ENCODE data around the gene PPP4R3A. TPM values are rescaled to one million over a fixed set of nuclear protein-coding genes. Genes with fewer than 3 reads are reported as not detected.

Gene PPP4R3A
- total and polyA plus RNA-seq, 10 of the 15 experiments (the other 5 are each of a cell fraction or from before 2014, with no cell fraction given): 19.4 to 97.8 (median 62.9) TPM

- Histone ChIP-seq H3K4me1 (ENCODE audit: control insufficient read depth, insufficient read depth, low read length) (no peaks in the 10 kb centered on the region), H4K20me1 (ENCODE audit: control insufficient read depth, insufficient read depth) (no peaks in the 10 kb centered on the region), H2AFZ (ENCODE audit: control insufficient read depth, low read depth, low read length) (no peak overlapping the region), H3K36me3 (ENCODE audit: control insufficient read depth in 2 of 2, insufficient read depth in 2 of 2, low read length in 1 of 2) (peaks cover 4 to 47% of the 10 kb centered on the region in 2 experiments), H3K9ac (ENCODE audit: control insufficient read depth, insufficient read depth, low read length) (no peak overlapping the region), H3K4me3 (no peak overlapping the region), H3K9me3 (replicated peaks; ENCODE audit: control insufficient read depth, insufficient read depth, low read length) (no peaks in the 10 kb centered on the region; the same call in 1 of the 3 replicates), H3K27me3 (replicated peaks in 1 of 2; ENCODE audit: control insufficient read depth in 2 of 2, insufficient read depth in 2 of 2, low read length in 1 of 2) (no peaks in the 10 kb centered on the region), H3K27ac (ENCODE audit: control insufficient read depth, insufficient read depth) (no peak overlapping the region), H3K4me2 (ENCODE audit: control insufficient read depth, insufficient read depth) (no peak overlapping the region), H3K79me2 (ENCODE audit: control insufficient read depth, insufficient read depth, low read length) (no peaks in the 10 kb centered on the region; the same call in none of the 2 replicates)
- intact Hi-C loops (cut with micrococcal nuclease; ENCODE audit: unreplicated experiment) (no loop called here), in situ Hi-C loops (cut with MboI) (no loop called here)
- BruUV-seq (replicated peaks): no TSS peak
- 0% methylated on average over 2 of the region's 2 CpGs for WGBS (ENCODE audit: insufficient coverage, insufficient replicate concordance, low lambda C conversion rate, missing lambda C conversion rate)
- DNase-seq (ENCODE audit: low read depth, low spot score) (no peak), FAIRE-seq (peak; percentile 57), ATAC-seq (peak; percentile 35)
- POLR2A ChIA-PET: no interaction called here
- SMC1A ChIA-PET (ENCODE audit: uncharacterized antibody, unreplicated experiment): no interaction called here
- CTCF ChIA-PET: no interaction called here
- RAD21 ChIA-PET (ENCODE audit: unreplicated experiment): interaction anchor here (0.6 kb wide), 1 partner anchor 128 kb away, joined by 4 read pairs; no protein-coding TSS in a partner anchor
- no peak for TF ChIP-seq BCL3 (IDR thresholded peaks at IDR 0.05; ENCODE audit: borderline replicate concordance, insufficient read depth, low read depth, low read length, poor library complexity, severe bottlenecking)
- no peak for TF ChIP-seq ZNF274 (IDR thresholded peaks at IDR 0.05; ENCODE audit: insufficient read depth, insufficient read length)
- no peak for TF ChIP-seq RB1 (IDR thresholded peaks at IDR 0.05; ENCODE audit: borderline replicate concordance)
- TF ChIP-seq ATF7 (IDR thresholded peaks at IDR 0.05; ENCODE audit: low read depth): no peak
- no peak for TF ChIP-seq MTA3 (IDR thresholded peaks at IDR 0.05; ENCODE audit: borderline replicate concordance, low read length)
- no peak for TF ChIP-seq POLR2AphosphoS2 (IDR thresholded peaks at IDR 0.05; ENCODE audit: low read depth, low read length)
- TF ChIP-seq JUNB (IDR thresholded peaks at IDR 0.05): peak; percentile 76
- no peak for TF ChIP-seq ZBTB11 (CRISPR knock-in tag; IDR thresholded peaks at IDR 0.05)
- no peak for TF ChIP-seq PBX3 (IDR thresholded peaks at IDR 0.05; ENCODE audit: insufficient replicate concordance, low read depth, low read length)
- no peak for TF ChIP-seq NFYA (IDR thresholded peaks at IDR 0.05; ENCODE audit: borderline replicate concordance, low read depth, low read length)
- TF ChIP-seq SMAD1 (IDR thresholded peaks at IDR 0.05; ENCODE audit: low read depth, partially characterized antibody): no peak
- TF ChIP-seq IKZF2 (IDR thresholded peaks at IDR 0.05): no peak
- TF ChIP-seq TCF12 (IDR thresholded peaks at IDR 0.05; ENCODE audit: low read depth, low read length): no peak
- TF ChIP-seq NR2C2 (IDR thresholded peaks at IDR 0.05; ENCODE audit: borderline replicate concordance, control insufficient read depth, insufficient read length, low read depth): no peak
- peak; percentile 47 for TF ChIP-seq ATF2 (IDR thresholded peaks at IDR 0.05; ENCODE audit: low read length)
Measured at GRCh38 chr14:91470216-91470615, 39.9 kb downstream of the PPP4R3A start.

Data from GM12878 (cell line).